ENCODE measurements around the gene SBF2.

The SBF2 gene

GRCh38 chr11:10293423-10294289, at the start of gene SBF2:
SBF2 (minus strand) TSS chr11:10294219; CDS start chr11:10294069, 150 bp downstream.
- DNase-seq (ENCODE audit: low read depth in 3 of 3) = peak; percentile 54 to 78 (median 62)

DNA sequence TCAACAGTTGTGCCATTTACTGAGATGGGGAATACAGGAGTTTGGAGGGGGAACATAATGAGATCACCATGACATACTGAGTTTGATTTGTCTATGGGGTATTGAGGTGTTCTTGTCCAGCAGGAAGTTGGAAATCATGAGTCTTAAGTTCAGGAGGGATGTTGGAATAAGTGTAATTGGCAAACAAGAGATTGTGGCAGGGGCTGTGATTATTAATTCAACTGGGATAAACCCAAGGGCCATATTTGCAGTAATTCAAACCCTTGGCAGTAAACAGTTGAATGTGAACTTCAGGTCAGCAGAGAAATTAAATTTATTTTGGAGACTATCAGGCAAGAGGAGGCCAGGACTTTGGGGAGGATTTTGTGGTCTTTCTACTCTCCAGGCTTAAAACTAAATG, 44.3 kb upstream of the SBF2 start:
- DNase-seq (ENCODE audit: low read depth in 3 of 3) = no peak

- DNase-seq (ENCODE audit: low read depth in 3 of 3) = no peak
Observed at GRCh38 chr11:10333490-10333889, 39.5 kb upstream of the SBF2 start.

DNA sequence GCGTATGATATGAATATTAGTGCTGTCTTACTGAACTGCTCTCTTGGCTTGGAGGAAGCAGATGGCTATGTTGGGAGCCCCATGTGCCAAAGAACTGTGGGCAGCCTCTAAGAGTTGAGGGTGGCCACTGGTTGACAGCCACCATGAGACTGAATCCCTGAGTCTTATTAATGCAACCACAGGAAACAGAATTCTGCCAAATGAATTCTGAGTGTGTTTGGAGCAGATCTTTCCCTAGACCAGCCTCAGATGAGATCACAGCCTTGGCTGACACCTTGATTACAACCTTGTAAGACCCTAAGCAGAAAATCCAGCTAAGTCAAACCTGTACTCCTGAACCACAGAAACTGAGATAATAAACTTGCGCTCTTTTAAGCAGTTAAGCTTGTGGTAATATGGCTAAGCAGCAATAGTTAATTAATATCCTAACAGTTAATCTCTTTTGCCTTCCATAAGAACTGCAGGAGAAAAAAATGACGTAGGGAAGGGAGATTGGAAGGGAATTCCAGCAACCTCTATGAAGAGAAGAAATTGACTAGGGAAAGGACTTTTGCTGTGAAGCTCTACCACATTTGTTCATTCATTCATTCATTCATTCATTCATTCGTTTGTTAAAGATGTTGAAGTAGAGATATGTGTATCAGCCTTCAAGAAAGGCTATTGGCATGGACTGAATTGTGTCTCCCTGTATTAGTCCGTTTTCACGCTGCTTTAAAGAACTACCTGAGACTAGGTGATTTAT, 37.7 kb upstream of the SBF2 start:
- no peak for DNase-seq (ENCODE audit: low read depth in 3 of 3)

- DNase-seq (ENCODE audit: low read depth in 3 of 3) = no peak
Observed at GRCh38 chr11:10329935-10330334, 35.9 kb upstream of the SBF2 start.

- no peak for DNase-seq (ENCODE audit: low read depth in 3 of 3)
Observed at GRCh38 chr11:10329356-10329755, 35.3 kb upstream of the SBF2 start.

GRCh38 chr11:10328314-10329098, 34.5 kb upstream of the SBF2 start:
- DNase-seq (ENCODE audit: low read depth in 3 of 3) = no peak

- no peak for DNase-seq (ENCODE audit: low read depth in 3 of 3)
Observed at GRCh38 chr11:10327254-10327653, 33.2 kb upstream of the SBF2 start.

GRCh38 chr11:10326012-10326964, 32.3 kb upstream of the SBF2 start:
- no peak for DNase-seq (ENCODE audit: low read depth in 3 of 3)

DNA sequence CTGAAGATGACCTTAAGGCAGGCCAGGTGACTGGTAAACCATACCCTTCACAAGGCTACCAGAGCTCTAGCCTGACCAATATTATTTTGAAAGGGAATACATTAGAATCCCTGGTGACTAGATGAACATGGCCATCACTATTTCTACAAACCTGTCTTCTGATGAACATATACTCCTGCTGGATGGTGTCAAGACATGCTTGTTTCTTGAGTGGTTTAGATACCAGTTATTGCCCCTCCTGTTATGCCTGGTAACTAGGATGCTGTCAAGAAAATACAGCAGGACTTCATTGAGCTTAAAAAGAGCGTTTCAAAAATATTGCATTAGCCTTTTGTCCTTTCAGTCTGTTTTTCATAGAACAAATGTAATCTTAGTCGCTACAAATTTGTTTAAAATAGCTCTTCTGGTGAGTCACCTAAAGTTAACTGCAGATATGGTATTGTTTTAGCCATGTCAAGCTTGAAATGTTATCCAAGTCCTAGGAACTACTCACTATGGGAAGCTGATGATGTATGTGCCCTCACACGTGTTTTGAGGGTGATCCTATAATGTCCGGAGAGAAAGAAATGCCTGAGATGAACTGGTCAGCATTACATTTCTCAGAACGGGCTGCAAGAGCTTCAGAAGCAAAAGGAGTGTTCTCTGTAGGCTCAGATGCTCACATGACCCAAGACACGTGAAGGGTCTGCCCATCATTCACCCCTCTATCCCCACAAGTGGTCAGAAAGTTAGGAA, 31.4 kb upstream of the SBF2 start:
- DNase-seq (ENCODE audit: low read depth in 3 of 3) = no peak

DNA sequence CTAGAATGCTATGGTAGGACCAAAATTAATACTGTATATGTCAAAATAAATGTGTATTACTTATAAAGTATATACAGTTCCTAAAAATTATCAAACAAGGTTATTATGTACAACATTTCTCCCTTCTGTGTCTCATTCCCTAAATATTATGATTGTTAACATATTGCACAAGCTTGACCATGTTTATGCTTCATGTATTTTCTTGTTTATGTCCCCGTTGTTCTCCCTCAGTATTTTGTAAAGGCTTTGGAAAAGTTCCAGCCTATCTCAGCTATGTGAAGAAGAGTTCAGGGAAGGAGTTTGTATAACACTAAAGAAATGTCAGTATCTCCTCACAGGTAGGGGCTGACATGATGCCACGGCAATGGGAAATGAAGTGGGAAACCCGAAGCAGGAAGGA, 30.5 kb upstream of the SBF2 start:
- no peak for DNase-seq (ENCODE audit: low read depth in 3 of 3)

- no peak for DNase-seq (ENCODE audit: low read depth in 3 of 3)
Observed at GRCh38 chr11:10323793-10324170, 29.8 kb upstream of the SBF2 start.

DNA sequence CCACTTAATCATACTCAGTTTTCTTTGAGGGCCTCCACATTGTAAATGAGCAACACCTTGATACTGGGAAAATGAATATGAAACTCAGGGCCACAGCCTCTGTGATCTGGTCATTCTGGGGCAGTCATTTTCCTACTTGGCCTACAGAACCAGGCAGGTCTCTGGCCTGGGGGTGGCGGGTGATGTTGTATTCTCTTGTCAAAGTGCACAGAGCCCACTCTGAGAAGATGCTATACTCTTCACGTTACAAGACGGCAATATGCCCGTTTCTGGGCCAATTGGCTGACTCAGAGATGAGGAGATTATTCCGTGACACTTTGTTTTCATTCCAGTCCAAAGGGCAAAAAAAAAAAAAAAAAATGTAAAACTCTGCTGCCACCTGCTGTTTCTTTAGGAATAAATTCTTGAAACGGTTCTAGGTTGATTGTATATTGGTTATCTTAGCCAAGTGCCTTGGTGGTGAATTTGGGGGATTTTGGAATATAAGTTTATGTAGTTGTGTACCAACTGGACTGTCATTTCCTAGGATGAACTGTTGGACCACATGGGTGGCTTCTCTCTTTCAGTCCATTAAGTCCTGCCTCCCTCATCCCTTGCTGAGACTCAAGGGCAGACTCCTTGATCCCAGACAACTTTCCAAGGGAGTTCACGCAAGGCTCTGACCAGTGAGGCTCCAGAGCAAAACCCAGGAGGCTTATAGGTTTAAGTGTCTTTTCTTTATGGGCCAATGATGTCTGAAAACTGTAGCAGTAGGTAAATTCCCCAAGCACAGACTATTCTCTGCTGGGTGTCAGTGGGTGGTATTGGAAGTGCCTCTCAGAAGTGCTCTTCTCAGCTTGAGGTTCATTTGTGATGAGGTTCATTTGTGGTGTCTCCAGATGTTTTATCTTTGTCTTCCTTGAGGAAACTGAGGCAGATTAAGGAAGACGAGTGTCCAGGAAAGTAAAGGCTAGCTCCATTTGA, 29.1 kb upstream of the SBF2 start:
- DNase-seq (ENCODE audit: low read depth in 3 of 3) = peak in 2 of 3 experiments; percentile 28 to 59

GRCh38 chr11:10322401-10322800, 28.4 kb upstream of the SBF2 start:
- no peak for DNase-seq (ENCODE audit: low read depth in 3 of 3)

DNA sequence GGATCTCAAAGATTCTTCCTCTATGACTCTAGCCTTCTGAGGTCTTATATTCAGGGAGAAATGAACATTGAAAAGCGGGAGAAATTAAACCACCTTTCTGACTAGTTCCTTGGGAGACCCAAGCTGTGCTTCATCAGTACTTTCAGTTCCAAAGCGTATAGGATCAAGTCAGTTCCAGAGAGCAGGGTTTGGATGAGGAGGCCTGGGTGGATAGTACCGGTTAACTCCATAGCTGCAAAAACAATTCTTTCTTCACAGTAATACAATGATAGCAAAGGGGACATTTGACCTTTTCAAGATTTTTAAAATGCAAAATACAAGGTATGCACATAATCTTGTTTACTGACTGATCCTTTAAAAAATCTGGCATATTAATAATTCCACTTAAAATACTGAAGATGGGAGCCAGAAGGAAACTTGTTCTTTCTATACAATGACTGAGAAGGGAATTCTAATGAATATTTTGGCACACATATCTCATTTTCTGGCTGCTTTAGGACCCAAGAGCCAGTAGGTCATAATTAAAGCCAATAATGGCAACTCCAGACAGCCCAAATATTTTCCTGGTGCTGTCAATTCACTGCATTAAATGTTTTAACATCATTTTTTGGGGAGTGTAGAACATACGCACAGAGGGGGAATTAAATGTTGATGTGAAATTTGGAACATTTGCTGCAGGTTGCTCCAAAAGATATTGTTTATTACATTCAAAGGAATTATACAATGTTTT, 26.9 kb upstream of the SBF2 start:
- DNase-seq (ENCODE audit: low read depth in 3 of 3) = no peak

- DNase-seq (ENCODE audit: low read depth in 3 of 3) = no peak
Observed at GRCh38 chr11:10319702-10320558, 25.9 kb upstream of the SBF2 start.

GRCh38 chr11:10318527-10318802, 24.4 kb upstream of the SBF2 start:
- no peak for DNase-seq (ENCODE audit: low read depth in 3 of 3)
